NOMO-1 (cell line): ENCODE data around the gene ZBTB7C.

ENCODE experiments used
- DNase-seq, 2 experiments: peaks; one replicate each; lab custom pipeline; 2025; ENCODE audit not compliant: unreplicated experiment in 2 of 2; lab: John Stamatoyannopoulos, UW

ZBTB7C gene

GRCh38 chr18:48419277-48420022 lies 10.3 kb upstream of the ZBTB7C start:
- DNase-seq, result no peak

- no peak for DNase-seq
Observed at GRCh38 chr18:48418539-48419276, 9.5 kb upstream of the ZBTB7C start.

- no peak for DNase-seq
Observed at GRCh38 chr18:48417985-48418384, 8.8 kb upstream of the ZBTB7C start.

GRCh38 chr18:48413342-48413741 lies 4.2 kb upstream of the ZBTB7C start:
- DNase-seq, result peak; percentile 32 to 47

GRCh38 chr18:48412339-48412929 lies 3.3 kb upstream of the ZBTB7C start:
- peak in 1 of 2 experiments; percentile 50 for DNase-seq

GRCh38 chr18:48410095-48410920 lies 1.1 kb upstream of the ZBTB7C start:
- DNase-seq, result peak; percentile 80 to 87

- no peak for DNase-seq
Observed at GRCh38 chr18:48409591-48410094, 460 bp upstream of the ZBTB7C start.

- no peak for DNase-seq
Observed at GRCh38 chr18:48408111-48408726, 964 bp downstream of the ZBTB7C start.

GRCh38 chr18:48407358-48407757 lies 1.8 kb downstream of the ZBTB7C start:
- DNase-seq, result no peak

- DNase-seq, result no peak
Observed at GRCh38 chr18:48405978-48406377, 3.2 kb downstream of the ZBTB7C start.

- DNase-seq, result peak in 1 of 2 experiments; percentile 48
Observed at GRCh38 chr18:48404716-48405507, 4.3 kb downstream of the ZBTB7C start.

- DNase-seq, result no peak
Observed at GRCh38 chr18:48402953-48403352, 6.2 kb downstream of the ZBTB7C start.

- DNase-seq, result no peak
Observed at GRCh38 chr18:48399303-48400075, 9.7 kb downstream of the ZBTB7C start.

- DNase-seq, result no peak
Observed at GRCh38 chr18:48398074-48398473, 11.1 kb downstream of the ZBTB7C start.

GRCh38 chr18:48397021-48397420 lies 12.2 kb downstream of the ZBTB7C start:
- DNase-seq, result no peak

- no peak for DNase-seq
Observed at GRCh38 chr18:48396561-48396960, 12.6 kb downstream of the ZBTB7C start.

GRCh38 chr18:48395646-48396045 lies 13.5 kb downstream of the ZBTB7C start:
- no peak for DNase-seq

- DNase-seq, result no peak
Observed at GRCh38 chr18:48394176-48394575, 15.0 kb downstream of the ZBTB7C start.

GRCh38 chr18:48393776-48394175 lies 15.4 kb downstream of the ZBTB7C start:
- DNase-seq, result no peak
